Stomach (tissue), 4 donors: ENCODE results near the gene GLTP.

Source experiments
- EP300 ChIP-seq: sonication (generic); formaldehyde crosslinking; IDR thresholded peaks from one replicate; pipeline ENCODE4 v1.6.1; 2017; ENCODE audit warnings: antibody characterized with exemption
- POLR2A ChIP-seq, 4 donors: fragments of 450-650 bp; IDR thresholded peaks; one replicate each; pipeline ENCODE4 v1.6.1; 2016; ENCODE audit warnings: antibody characterized with exemption in 4 of 4, control low read depth in 2 of 4, mild to moderate bottlenecking in 1 of 4, moderate library complexity in 1 of 4
- POLR2AphosphoS5 ChIP-seq, 3 donors: sonication (generic); formaldehyde crosslinking; IDR thresholded peaks; one replicate each; pipeline ENCODE4 v1.6.1; 2016; ENCODE audit warnings: antibody characterized with exemption in 3 of 3
- TF ChIP-seq, protein P1 (sequence below), 7 experiments: fragments of 450-650 bp in 4 of 7; fragments of 200-600 bp in 3 of 7; sonication (generic) in 3 of 7; IDR thresholded peaks; one replicate each; pipeline ENCODE4 v1.5.1; 2016 to 2019; ENCODE audit warnings: antibody characterized with exemption in 7 of 7, control low read depth in 2 of 7, mild to moderate bottlenecking in 1 of 7

GRCh38 chr12:109873653-109874052, 6.7 kb downstream of the GLTP start:
- TF ChIP-seq, protein P1, sequence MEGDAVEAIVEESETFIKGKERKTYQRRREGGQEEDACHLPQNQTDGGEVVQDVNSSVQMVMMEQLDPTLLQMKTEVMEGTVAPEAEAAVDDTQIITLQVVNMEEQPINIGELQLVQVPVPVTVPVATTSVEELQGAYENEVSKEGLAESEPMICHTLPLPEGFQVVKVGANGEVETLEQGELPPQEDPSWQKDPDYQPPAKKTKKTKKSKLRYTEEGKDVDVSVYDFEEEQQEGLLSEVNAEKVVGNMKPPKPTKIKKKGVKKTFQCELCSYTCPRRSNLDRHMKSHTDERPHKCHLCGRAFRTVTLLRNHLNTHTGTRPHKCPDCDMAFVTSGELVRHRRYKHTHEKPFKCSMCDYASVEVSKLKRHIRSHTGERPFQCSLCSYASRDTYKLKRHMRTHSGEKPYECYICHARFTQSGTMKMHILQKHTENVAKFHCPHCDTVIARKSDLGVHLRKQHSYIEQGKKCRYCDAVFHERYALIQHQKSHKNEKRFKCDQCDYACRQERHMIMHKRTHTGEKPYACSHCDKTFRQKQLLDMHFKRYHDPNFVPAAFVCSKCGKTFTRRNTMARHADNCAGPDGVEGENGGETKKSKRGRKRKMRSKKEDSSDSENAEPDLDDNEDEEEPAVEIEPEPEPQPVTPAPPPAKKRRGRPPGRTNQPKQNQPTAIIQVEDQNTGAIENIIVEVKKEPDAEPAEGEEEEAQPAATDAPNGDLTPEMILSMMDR (IDR thresholded peaks at IDR 0.05), result no peak
- no peak for TF ChIP-seq POLR2A (IDR thresholded peaks at IDR 0.05)
- no peak for TF ChIP-seq POLR2AphosphoS5 (IDR thresholded peaks at IDR 0.05)
- no peak for TF ChIP-seq EP300
